GM19438 (cell line): Measurements from ENCODE around the gene ZDHHC17.

ENCODE experiments used
- ATAC-seq: cut with Tn5 transposase; IDR thresholded peaks from one replicate; pipeline ENCODE4 v1.9.1; 2021; ENCODE audit warnings: low read depth; ENCODE audit not compliant: unreplicated experiment

Gene ZDHHC17

DNA sequence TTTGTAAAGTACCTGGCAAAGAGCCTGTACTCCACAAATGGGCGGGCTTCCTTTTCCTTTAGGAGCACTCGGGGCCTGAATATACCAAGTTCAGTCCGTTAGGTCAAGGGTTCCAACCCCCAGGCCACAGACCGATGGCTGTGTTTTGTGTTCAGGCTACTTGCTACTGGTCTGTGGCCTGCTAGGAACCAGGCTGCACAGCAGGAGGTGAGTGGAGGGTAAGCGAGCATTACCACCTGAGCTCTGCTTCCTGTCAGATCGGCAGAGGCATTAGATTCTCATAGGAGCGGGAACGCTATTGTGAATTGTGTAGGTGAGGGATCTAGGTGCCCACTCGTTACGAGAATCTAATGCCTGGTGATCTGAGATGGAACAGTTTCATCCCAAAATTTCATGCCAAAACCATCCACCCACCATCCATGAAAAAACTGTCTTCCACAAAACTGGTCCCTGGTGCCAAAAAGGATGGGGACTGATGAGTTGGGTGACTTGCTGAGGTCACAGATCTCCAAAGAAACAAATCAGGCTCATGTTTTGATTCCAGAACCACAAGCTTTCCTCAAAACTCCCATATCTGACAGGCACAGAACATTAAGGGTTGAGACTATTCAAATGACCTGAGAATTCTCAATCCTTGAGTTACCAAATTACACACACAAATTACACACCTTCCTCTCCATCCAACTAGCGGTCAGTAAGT, 110.7 kb downstream of the ZDHHC17 start:
- ATAC-seq, result no peak

DNA sequence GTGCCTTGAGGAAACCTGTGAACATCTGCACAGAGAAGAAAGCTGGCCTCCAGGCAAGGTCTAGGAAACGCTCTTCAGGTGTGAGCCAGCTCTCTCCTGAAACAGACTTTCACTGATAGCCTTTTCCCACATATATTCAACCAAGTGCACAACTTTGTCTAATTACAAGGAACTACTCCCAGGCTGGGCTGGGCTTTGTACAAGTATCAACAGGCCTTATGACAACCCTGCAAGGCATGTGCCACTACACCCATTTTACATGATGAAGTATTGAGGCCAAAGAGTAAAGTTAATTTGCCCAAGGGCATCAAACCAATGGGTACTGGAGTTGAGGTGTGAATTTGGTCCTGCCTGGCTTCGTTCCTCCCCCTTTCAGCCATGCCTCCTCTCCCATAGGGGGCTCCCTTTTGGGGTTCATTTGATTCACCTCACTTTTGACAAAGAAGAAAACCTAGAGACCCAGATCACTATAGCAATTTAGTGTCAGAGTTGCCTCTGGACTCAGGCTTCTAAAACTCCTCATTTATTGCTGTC, 112.8 kb downstream of the ZDHHC17 start:
- no peak for ATAC-seq

DNA sequence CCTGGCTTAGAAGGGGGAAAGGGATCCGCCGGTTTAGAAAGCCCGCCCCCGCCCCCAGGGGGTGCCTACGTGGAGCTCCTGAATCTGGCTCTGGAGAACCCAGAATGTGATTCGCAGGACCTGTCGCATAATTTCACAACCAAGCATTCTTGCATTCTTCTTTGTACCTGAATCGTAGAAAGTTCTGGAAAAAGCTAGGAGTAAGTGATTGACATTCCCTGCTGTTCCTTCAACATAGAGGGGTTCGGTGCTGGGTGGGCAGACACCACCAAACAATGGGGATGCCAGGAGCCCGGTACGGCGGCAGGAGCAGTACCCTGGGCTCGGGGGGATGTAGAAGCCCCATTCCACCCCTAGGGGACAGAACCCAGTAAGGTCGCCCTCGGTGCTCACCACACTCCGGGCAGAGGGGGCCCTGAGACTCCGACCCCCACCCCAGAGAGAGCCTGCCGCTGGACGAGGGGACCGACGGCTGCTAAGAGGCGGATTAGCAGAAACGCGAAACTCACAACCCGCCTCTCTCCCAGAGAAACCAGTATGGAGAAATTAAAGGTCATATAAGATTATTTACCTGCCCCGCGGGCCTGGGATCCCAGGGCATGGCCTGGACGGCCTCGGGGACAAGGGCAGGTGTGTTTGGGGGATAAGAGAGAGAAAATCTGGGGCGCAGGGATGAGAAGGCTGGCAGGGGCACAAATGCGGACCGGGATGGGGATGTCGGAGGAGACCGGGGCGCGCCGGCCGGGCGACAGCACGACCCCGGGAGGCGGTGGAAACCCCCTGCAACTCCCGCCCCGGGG, 114.4 kb downstream of the ZDHHC17 start:
- ATAC-seq, result peak; percentile 44

DNA sequence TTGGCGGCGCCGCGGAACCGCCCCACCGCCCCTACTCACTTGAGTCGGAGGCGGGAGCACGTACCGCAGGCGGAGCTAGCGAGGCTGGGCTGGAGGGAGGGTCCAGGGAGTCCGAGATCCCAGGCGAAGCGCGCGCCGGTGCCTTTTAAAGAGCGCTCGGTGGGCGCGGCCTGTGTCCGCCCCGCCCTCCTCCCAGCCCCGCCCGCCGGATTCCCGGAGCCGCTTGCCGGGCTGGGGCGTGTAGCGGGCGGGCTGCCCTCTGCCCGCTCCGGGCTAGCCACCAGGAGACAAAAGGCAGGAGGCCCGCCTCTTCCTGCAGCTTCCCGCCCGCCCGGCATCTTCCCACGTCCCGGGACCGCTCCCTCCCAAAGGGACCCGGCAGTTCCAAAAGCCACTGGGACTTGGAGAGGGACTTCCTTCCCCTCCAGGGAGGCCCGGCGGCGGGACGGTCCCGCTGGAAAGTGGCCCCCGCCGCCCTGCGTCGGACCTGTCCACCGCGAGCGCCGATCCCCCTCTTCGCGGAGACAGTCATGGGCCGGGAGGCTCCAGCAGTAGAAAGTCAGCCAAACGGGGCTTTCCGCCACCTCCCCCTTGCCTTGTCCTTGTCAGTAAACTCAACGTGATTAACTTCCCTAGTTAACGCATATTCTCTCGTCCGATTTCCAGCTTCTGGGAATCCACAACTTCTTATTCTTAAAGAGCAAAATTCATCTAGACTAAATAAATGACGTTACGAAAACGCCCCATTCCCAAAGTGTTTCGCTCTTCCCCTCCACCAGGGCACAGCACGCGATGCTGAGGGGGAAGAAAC, 115.2 kb downstream of the ZDHHC17 start, which contains the start of gene CSRP2:
Gene CSRP2 (minus strand): TSS at position 121 of the 811 bp plus-strand sequence. CDS start 12,759 bp downstream, outside the sequence.
- peak; percentile 94 for ATAC-seq

- ATAC-seq, result no peak
Observed at GRCh38 chr12:76879710-76880518, 116.0 kb downstream of the ZDHHC17 start.

GRCh38 chr12:76880519-76881023, 116.7 kb downstream of the ZDHHC17 start:
- no peak for ATAC-seq

GRCh38 chr12:76881142-76881541, 117.2 kb downstream of the ZDHHC17 start:
- no peak for ATAC-seq

DNA sequence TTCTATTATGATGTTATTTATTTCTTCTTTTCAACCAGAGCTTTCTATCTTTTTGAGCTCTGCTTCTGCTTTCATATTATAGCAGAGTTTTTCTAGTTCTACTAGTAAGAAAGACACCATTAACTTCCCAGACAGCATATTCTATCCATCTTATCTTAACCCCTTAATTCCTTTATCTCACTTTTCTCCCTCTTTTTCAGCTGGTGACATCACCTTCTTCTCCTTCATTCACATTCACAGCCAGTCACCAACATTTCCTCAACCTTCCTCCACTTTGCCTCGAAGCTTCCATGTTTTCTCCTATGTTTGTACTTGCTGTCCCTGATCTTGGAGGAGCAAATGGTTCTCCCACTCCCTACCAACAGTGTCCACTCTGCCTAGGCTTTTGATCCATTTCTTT, 118.5 kb downstream of the ZDHHC17 start:
- ATAC-seq, result no peak

GRCh38 chr12:76883151-76883550, 119.2 kb downstream of the ZDHHC17 start:
- no peak for ATAC-seq

GRCh38 chr12:76883811-76884210, 119.9 kb downstream of the ZDHHC17 start:
- ATAC-seq, result no peak

DNA sequence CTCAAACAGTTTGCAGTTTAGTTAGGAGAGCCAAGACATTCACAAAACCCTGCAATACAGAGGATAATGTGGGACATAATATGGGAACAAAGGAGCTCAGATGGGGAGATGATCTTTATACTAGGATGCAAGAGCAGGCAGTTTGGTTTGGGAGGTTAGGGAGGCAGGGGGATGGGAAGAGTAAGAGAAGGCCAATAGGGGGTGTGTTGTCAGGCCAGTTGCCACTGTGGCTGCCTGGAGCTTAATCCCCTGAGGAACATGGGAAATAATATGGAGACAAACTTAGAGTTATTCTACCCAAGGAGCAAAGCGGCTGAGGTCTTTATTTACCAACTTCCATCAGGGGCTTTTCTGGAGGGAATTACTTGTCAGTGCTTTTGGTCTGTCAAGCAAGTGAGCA, 124.9 kb downstream of the ZDHHC17 start:
- no peak for ATAC-seq

GRCh38 chr12:76890151-76891143, 126.5 kb downstream of the ZDHHC17 start:
- ATAC-seq, result no peak

GRCh38 chr12:76891609-76892008, 127.7 kb downstream of the ZDHHC17 start:
- ATAC-seq, result no peak

GRCh38 chr12:76895796-76896195, 131.9 kb downstream of the ZDHHC17 start:
- ATAC-seq, result no peak

DNA sequence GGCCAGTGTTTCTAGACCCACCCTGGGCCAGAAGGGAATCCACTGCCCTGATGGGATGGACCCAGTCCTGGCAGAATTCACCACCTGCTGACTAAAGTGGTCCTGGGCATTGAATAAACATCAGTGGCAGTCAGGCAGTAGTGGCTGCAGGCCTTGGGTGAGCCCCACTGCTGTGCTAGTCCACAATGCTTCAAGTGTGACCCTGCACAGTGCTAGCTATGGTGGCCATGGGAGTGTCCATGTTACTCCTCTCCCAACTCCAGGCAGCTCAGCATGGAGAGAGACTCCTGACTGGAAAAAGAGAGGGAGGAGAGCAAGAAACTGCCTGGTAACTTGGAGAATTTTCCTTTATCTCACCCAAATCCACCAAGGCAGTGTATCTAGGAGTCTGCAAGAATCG, 132.4 kb downstream of the ZDHHC17 start:
- ATAC-seq, result no peak

DNA sequence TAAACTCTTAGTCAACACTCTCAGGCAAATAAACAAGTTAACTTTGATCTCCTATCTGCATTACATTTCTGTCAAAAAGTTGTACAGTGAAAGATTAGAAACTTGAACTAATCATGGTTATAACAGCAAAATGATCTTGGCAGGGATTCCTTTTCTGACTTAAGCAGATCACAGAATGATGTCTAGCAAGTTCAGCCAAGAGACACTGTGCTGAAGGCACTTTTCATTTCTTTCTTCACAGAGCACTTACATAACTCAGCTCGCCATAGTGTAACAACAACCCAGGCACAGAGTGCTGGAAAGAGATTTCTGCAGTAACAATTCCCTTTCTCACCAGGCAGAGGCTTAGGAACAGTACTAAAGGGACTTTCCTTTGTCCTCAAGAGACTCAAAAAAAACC, 134.5 kb downstream of the ZDHHC17 start:
- ATAC-seq, result no peak

DNA sequence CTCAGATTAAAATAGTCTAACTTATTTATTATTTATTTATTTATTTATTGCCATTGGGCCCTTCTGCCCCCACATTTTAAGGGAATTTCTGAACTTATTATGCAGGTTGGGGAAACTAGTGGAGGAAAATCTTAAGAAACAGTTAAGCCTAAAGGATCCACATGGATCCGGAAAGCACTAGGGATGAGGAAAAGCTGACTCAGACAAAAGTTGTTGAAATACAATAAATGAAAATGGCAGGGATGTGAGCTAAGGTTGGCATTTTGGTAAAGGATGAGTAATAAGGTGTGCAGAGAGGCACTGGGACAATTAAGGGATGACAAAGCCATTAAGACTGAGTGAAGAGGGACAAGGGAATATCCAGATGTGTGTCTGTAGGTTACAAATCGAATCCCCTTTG, 135.6 kb downstream of the ZDHHC17 start:
- no peak for ATAC-seq

- no peak for ATAC-seq
Observed at GRCh38 chr12:76901628-76902380, 137.9 kb downstream of the ZDHHC17 start.
